Dendritic cell treated with granulocyte-macrophage colony-stimulating factor and Interleukin-4, amounts not matched to agents 40 ng/mL and 50 ng/mL, for 4 days (primary cell): ENCODE data around the gene LMNTD1.
"Not testable (repeated sequence)": the region's sequence is repeated elsewhere in the genome, so short reads cannot be mapped to it uniquely, and the experiment has no call there.

Experiments used
- H3K27ac Mint-ChIP-seq: one replicate; pipeline ENCODE4 v1.8.0; 2022; ENCODE audit warnings: mild to moderate bottlenecking, mixed read lengths
- H3K27me3 Mint-ChIP-seq: one replicate; pipeline ENCODE4 v1.8.0; 2022; ENCODE audit warnings: mild to moderate bottlenecking, mixed read lengths
- H3K36me3 Mint-ChIP-seq: one replicate; pipeline ENCODE4 v1.8.0; 2022; ENCODE audit warnings: low read depth, mixed read lengths
- H3K4me1 Mint-ChIP-seq: one replicate; pipeline ENCODE4 v1.8.0; 2022; ENCODE audit warnings: low read depth, mixed read lengths
- H3K4me3 Mint-ChIP-seq: one replicate; pipeline ENCODE4 v1.8.0; 2022; ENCODE audit warnings: mild to moderate bottlenecking, moderate library complexity, mixed read lengths
- H3K9me3 Mint-ChIP-seq: one replicate; pipeline ENCODE4 v1.8.0; 2022; ENCODE audit warnings: mixed read lengths
- intact Hi-C: fragments of 100-400 bp; cut with micrococcal nuclease; formaldehyde crosslinking; loops from one replicate; pipeline ENCODE4 v1.15.0; 2022

The LMNTD1 gene

DNA sequence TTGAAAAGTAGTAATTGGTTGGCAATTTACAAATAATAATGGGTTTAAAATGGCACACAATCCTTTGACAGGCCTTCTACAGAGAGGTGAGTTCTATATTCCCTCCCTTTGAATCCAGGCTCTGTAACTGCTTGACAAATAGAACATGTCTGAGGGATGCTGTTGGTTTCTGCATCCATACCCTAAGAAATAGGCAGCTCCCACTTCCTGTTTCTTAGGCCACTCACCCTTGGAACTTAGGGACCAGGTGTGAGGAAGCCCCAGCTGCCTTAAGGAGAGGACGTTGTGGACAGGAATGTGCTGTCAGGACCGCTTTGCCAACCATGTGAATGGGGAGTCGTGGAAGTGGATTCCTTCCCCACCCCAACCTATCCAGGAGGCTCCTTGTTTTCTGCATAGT is 59.4 kb downstream of the LMNTD1 start:
- Mint-ChIP-seq H3K9me3 (no peaks in the 10 kb centered on the region), H3K27me3 (no peaks in the 10 kb centered on the region)
- intact Hi-C loops, result no loop called here

DNA sequence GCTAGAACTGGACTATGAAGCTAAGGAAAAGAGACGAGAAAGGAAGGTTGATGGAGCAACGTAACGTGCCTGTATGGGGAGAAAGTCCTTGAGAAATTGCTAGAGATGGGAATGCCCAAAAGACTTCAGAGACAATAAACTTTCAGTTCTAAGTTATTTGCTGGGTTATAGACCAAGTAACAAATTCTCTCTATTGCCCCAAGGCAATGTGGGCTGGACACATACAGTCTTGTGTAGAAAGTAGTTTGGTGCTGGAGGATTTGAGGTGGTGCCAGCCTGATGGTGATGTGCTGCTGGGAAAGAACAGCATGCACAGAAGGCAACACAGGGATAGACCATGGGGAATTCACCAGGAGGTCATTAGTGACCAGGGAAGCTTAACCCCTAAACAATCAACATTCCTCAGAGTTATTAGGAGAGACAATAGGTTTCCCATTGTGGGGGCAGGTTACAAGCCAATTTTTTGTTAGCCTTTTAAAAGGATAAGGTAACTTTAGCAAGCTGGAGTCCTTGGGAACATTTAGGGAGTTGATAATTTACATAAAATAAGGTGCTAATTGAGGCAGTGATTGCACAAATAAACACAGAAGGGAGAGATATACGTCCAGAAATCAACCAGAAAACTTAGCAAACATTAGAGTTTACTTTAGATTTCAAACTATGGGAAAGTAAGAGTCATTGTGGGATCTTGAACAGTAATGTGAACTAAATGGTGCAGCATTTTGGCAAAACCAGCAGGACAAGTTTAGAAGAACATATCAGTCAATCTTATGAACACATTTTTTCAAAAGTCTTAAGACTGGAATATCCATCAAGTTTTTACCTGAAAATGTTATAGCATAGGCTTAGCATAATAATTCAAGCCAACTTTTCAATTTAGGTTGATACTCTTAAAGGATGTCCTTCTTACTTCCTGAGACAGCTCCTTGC is 61.4 kb downstream of the LMNTD1 start:
- Mint-ChIP-seq H3K27me3 (no peaks in the 10 kb centered on the region), H3K4me1 (no peaks in the 10 kb centered on the region), H3K4me3 (no peak overlapping the region), H3K27ac (no peak overlapping the region), H3K9me3 (no peaks in the 10 kb centered on the region), H3K36me3 (no peaks in the 10 kb centered on the region)
- intact Hi-C loops, result no loop called here

More for the DNA sequence above, 59.4 kb downstream of the LMNTD1 start:
- Mint-ChIP-seq H3K4me1 (no peaks in the 10 kb centered on the region), H3K36me3 (no peaks in the 10 kb centered on the region), H3K4me3 (no peak overlapping the region), H3K27ac (no peak overlapping the region)

DNA sequence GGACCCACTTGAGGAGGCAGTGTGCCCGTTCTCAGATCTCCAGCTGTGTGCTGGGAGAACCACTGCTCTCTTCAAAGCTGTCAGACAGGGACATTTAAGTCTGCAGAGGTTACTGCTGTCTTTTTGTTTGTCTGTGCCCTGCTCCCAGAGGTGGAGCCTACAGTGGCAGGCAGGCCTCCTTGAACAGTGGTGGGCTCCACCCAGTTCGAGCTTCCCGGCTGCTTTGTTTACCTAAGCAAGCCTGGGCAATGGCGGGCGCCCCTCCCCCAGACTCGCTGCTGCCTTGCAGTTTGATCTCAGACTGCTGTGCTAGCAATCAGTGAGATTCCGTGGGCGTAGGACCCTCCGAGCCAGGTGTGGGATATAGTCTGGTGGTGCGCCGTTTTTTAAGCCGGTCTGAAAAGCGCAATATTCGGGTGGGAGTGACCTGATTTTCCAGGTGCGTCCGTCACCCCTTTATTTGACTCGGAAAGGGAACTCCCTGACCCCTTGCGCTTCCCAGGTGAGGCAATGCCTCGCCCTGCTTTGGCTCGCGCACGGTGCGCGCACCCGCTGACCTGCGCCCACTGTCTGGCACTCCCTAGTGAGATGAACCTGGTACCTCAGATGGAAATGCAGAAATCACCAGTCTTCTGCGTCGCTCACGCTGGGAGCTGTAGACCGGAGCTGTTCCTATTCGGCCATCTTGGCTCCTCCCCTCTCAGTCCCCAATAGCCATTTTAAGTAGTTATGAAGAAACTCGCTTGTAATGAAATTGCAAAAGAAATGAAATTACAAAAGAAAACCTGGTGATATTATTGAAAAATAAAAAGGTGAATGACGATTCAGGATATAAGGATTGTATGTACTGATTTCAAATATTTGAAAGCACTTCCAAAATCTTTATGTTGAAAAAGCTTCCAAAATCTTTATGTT is 63.9 kb downstream of the LMNTD1 start:
- not testable (repeated sequence) for H3K4me1 Mint-ChIP-seq, H3K36me3 Mint-ChIP-seq

DNA sequence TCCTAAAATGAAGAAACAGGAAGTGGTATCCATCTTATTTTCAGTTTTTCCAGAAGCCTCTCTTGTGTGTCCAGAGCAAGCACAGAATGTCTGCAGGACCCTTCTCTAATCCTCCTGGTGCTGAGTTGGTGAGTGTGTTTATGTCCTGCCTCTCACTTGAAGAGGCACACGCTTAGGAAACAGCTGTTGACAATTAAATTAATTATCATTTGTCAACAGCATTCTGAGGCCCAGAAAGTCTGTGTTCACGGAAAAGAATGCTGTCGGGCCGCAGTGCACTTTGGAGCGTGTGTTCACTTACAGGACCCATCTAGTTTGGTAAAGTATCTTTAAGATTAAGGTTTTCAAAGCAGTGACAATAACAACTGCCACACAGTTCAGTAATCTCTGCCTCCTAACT is 70.5 kb downstream of the LMNTD1 start:
- intact Hi-C loops, result no loop called here
- no peaks in the 10 kb centered on the region for H3K27me3 Mint-ChIP-seq
- no peaks in the 10 kb centered on the region for H3K36me3 Mint-ChIP-seq
- no peaks in the 10 kb centered on the region for H3K4me1 Mint-ChIP-seq
- H3K4me3 Mint-ChIP-seq, result no peak overlapping the region
- no peak overlapping the region for H3K27ac Mint-ChIP-seq
- no peaks in the 10 kb centered on the region for H3K9me3 Mint-ChIP-seq

More for the DNA sequence above, 63.9 kb downstream of the LMNTD1 start:
- H3K27me3 Mint-ChIP-seq, H3K4me3 Mint-ChIP-seq, intact Hi-C loops, H3K27ac Mint-ChIP-seq, H3K9me3 Mint-ChIP-seq: not testable (repeated sequence)

DNA sequence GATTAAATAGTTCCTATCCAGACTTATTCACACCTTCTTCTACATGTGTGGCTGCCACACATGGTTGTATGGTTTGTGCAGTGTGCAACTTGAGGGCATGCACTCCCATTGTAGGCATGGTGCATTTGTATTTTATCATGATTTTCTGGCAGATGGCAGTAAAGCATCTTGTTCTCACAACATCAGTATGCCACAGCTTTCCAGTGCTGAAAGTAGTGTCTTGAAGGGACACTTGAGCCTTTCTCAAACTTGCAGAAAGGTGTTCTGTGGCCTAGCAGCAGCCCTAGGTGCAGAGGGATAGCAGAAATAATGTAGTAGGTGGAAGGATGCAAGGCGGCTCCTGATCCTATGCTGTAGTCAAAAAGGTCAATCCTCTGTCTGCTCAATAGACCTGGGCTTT is 72.9 kb downstream of the LMNTD1 start:
- intact Hi-C loops, result no loop called here
- Mint-ChIP-seq H3K4me3 (no peak overlapping the region), H3K9me3 (no peaks in the 10 kb centered on the region), H3K36me3 (no peaks in the 10 kb centered on the region), H3K4me1 (no peaks in the 10 kb centered on the region), H3K27me3 (no peaks in the 10 kb centered on the region), H3K27ac (no peak overlapping the region)

DNA sequence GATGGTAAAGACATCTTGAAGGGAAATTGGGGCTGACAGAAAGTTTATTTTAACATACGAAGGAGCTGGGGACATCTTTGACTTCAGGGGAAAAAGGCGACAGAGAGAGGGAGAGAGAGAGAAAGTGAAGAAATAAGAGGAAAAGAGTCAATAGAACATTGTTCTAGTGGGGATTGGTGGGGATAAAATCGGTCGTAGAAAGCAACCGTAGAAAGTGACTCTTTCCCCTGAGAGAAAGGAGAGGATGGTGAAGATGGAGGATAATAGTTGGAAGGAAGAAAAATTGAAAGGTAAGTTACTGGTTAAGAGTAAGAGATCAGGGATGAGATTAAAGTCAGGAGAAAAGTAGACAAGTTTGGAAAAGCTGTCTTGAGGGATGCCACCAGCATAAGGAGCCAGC is 75.9 kb downstream of the LMNTD1 start:
- intact Hi-C loops, result no loop called here
- H3K9me3 Mint-ChIP-seq, result no peaks in the 10 kb centered on the region
- no peaks in the 10 kb centered on the region for H3K4me1 Mint-ChIP-seq
- H3K27me3 Mint-ChIP-seq, result no peaks in the 10 kb centered on the region
- no peak overlapping the region for H3K4me3 Mint-ChIP-seq
- H3K36me3 Mint-ChIP-seq, result no peaks in the 10 kb centered on the region
- no peak overlapping the region for H3K27ac Mint-ChIP-seq

DNA sequence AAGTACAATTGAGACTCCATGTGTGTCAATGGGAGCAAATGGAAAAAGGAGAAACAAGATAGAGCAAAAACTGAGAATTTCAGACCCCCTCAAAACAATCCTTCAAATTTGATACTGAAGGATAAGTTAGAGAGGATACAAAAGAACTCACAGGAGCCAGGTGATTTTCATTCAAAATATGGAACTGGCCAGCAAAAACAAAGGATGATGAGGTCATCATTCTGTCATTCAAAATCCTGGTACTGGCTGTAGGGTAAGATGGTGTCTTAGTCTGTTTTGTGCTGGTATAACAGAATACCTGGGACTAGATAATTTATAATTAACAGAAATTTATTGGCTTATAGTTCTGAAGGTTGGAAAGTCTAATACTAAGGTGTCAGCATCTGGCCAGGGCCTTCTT is 80.6 kb downstream of the LMNTD1 start:
- Mint-ChIP-seq H3K4me3 (no peak overlapping the region), H3K27ac (no peak overlapping the region), H3K9me3 (no peaks in the 10 kb centered on the region), H3K27me3 (no peaks in the 10 kb centered on the region), H3K36me3 (no peaks in the 10 kb centered on the region), H3K4me1 (no peaks in the 10 kb centered on the region)
- intact Hi-C loops, result no loop called here

DNA sequence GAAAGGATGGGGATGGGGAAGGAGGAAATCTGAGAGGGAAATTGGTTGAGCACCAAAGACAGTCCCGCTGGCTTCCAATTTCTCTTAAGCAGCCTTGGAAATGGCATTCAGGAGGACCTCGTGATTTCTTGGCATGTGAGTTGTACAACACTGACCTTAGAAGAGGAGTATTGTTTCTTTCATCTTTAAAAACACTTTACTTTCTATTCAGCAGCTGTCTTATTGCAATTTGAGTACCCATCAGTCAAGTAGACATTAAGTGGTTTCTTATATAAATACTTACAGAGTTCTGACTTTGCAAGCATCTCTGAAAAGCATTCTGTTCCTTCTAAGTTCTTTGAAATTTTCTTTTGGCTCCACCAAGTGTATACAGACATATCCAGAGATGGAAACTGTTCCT is 83.2 kb downstream of the LMNTD1 start:
- peaks cover 8% of the 10 kb centered on the region for H3K9me3 Mint-ChIP-seq
- H3K4me1 Mint-ChIP-seq, result no peaks in the 10 kb centered on the region
- H3K36me3 Mint-ChIP-seq, result no peaks in the 10 kb centered on the region
- no peaks in the 10 kb centered on the region for H3K27me3 Mint-ChIP-seq
- no peak overlapping the region for H3K27ac Mint-ChIP-seq
- no peak overlapping the region for H3K4me3 Mint-ChIP-seq
- intact Hi-C loops, result no loop called here

DNA sequence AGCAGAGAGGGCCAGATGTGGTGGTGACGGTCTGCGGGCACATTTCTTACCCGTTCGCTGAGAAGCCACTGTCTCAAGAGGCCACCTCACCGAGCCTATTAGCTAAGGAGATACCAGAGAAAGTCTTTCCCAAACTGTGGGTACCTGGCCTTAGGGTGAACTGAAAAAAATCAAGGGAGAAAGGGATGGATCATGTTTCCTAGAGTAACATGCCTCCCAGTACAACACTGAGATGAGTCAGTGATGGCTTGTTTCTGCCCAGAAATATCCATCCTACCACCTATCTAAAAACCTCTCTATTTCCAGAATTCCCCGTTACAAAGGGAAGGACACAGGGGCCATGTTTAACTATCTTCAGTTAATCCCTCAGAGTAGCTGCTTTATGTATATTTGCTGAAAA is 83.7 kb downstream of the LMNTD1 start:
- H3K9me3 Mint-ChIP-seq, result peaks cover 8% of the 10 kb centered on the region
- H3K4me3 Mint-ChIP-seq, result no peak overlapping the region
- no peaks in the 10 kb centered on the region for H3K4me1 Mint-ChIP-seq
- intact Hi-C loops, result no loop called here
- H3K36me3 Mint-ChIP-seq, result no peaks in the 10 kb centered on the region
- H3K27me3 Mint-ChIP-seq, result no peaks in the 10 kb centered on the region
- no peak overlapping the region for H3K27ac Mint-ChIP-seq

DNA sequence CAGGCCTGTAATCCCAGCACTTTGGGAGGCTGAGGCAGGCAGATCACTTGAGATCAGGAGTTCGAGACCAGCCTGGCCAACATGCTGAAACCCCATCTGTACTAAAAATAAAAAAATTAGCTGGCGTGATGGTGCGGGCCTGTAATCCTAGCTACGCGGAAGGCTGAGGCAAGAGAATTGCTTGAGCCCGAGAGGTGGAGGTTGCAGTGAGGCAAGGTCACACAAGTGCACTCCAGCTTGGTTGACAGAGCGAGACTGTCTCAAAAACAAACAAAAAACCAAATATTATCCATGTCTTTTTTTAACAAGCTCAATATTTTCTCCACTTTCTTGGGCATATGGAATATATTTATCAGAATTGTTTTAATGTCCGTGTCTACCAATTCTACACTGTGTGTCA is 89.6 kb downstream of the LMNTD1 start:
- Mint-ChIP-seq H3K9me3 (peaks cover 13% of the 10 kb centered on the region), H3K27ac (no peak overlapping the region), H3K4me1 (peaks cover 5% of the 10 kb centered on the region), H3K4me3 (no peak overlapping the region), H3K36me3 (no peaks in the 10 kb centered on the region), H3K27me3 (no peaks in the 10 kb centered on the region)
- intact Hi-C loops, result no loop called here

DNA sequence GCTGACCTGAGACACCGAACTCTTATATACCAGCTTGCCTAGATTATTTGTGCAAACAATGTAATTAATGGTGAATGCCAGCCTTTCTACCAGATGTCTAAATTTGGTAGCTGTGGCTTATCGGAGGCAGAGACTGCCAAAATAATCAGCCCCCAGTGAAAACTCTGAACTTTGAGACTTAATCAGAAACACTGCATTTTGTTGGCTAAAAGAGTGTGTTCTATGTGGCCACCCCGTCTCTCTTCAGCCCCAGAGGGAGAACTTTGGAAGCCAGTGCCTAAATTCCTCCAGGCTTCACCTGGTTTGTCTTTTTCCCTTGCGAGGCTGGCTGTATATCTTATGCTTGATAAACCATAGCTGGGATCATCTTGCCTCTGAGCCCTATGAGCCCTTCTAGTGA is 90.1 kb downstream of the LMNTD1 start:
- Mint-ChIP-seq H3K4me1 (peaks cover 5% of the 10 kb centered on the region), H3K9me3 (peaks cover 13% of the 10 kb centered on the region), H3K27me3 (no peaks in the 10 kb centered on the region), H3K36me3 (no peaks in the 10 kb centered on the region), H3K27ac (no peak overlapping the region), H3K4me3 (no peak overlapping the region)
- intact Hi-C loops, result no loop called here

DNA sequence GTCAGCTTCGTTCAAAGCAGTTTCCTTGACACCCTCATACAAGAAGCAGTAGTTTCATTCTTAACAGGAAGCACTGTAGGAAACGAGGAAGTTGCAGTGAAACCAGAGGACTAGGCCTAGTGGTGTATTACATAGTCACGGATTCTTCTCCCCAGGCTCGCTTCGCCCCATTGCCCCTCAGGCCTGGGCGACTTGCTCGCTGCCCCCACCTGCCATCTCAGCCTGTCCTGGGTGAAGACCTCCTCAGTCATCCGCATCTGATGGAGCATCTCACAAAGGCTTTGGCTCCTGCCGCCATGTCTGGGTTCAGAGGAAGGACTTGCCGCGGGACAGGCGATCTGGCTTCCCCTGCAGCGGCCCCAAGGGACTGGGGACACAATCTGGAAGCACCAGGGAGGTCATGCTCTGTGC is 93.5 kb downstream of the LMNTD1 start:
- Mint-ChIP-seq H3K4me1 (peaks cover 5% of the 10 kb centered on the region), H3K36me3 (no peaks in the 10 kb centered on the region), H3K4me3 (no peak overlapping the region), H3K9me3 (peaks cover 6% of the 10 kb centered on the region), H3K27ac (no peak overlapping the region), H3K27me3 (no peaks in the 10 kb centered on the region)
- intact Hi-C loops, result no loop called here

DNA sequence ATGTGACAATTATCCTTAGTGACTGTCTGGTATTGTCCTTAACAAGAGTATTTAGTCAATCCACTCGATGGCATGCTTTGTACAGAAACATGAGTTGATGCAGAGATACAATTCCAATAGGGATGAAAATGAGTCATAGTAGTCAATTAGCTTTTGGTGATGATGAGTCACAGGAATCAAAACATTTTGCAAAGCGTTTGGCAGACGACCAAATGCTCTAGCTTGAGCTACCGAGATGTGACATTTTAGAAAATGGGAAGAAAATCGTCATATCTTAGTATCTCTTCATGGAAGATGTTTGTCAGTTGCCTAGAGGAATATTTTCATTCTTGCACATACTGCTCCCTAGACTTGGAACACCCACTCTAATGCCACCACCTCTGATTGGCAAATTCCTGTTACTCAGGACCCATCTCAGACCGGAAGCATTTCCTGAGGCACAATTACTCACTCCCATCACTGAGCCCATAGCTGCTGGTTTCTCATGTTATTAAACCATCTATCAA is 95.0 kb downstream of the LMNTD1 start:
- no peak overlapping the region for H3K4me3 Mint-ChIP-seq
- H3K27ac Mint-ChIP-seq, result no peak overlapping the region
- H3K27me3 Mint-ChIP-seq, result no peaks in the 10 kb centered on the region
- H3K9me3 Mint-ChIP-seq, result peaks cover 6% of the 10 kb centered on the region
- intact Hi-C loops, result no loop called here
- peaks cover 5% of the 10 kb centered on the region for H3K4me1 Mint-ChIP-seq
- no peaks in the 10 kb centered on the region for H3K36me3 Mint-ChIP-seq

DNA sequence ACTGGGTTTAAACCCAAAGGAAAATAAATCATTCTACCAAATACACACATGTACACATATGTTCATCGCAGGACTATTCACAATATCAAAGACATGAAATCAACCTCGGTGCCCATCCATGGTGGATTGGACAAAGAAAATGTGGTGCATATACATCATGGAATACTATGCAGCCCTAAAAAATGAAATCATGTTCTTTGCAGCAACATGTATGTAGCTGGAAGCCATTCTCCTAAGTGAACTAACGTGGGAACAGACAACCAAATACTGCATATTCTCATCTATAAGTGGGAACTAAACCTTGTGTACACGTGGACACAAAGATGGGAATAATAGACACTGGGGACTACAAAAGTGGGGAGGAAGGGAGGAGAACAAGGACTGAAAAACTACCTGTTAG is 96.6 kb downstream of the LMNTD1 start:
- peaks cover 6% of the 10 kb centered on the region for H3K9me3 Mint-ChIP-seq
- no peaks in the 10 kb centered on the region for H3K27me3 Mint-ChIP-seq
- no peaks in the 10 kb centered on the region for H3K36me3 Mint-ChIP-seq
- intact Hi-C loops, result no loop called here
- no peak overlapping the region for H3K4me3 Mint-ChIP-seq
- H3K4me1 Mint-ChIP-seq, result peaks cover 5% of the 10 kb centered on the region
- H3K27ac Mint-ChIP-seq, result no peak overlapping the region
